SKM-1 treated with dmso at 0.1 percent for 144 hours (cell line): ENCODE results near the gene SNAPC4.

Source experiments
- DNase-seq: peaks from one replicate; lab custom pipeline; 2025; ENCODE audit not compliant: unreplicated experiment; lab: John Stamatoyannopoulos, UW

Gene SNAPC4

GRCh38 chr9:136372561-136373299, 27.2 kb downstream of the SNAPC4 start:
- DNase-seq = peak; percentile 90

DNA sequence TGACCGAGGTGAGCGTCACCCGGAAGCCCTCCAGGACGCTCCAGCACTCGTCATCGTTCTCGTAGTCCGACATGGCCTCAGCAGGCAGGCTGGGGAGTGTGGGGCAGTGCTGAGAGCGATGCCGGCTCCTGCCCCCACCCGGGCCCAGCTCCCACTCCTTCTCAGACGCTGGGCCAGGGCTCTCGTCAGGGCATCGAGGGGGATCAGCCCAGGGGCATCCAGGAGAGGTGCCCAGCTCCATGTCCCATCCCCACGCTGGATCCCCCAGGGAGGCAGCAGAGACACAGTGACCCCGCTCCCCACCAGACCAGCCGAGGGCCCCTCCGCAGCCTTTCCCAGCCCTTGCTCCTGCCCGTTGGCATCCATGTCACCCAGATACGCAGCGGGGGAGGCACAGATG, 28.0 kb downstream of the SNAPC4 start:
- no peak for DNase-seq

GRCh38 chr9:136371533-136371880, 28.5 kb downstream of the SNAPC4 start:
- no peak for DNase-seq

DNA sequence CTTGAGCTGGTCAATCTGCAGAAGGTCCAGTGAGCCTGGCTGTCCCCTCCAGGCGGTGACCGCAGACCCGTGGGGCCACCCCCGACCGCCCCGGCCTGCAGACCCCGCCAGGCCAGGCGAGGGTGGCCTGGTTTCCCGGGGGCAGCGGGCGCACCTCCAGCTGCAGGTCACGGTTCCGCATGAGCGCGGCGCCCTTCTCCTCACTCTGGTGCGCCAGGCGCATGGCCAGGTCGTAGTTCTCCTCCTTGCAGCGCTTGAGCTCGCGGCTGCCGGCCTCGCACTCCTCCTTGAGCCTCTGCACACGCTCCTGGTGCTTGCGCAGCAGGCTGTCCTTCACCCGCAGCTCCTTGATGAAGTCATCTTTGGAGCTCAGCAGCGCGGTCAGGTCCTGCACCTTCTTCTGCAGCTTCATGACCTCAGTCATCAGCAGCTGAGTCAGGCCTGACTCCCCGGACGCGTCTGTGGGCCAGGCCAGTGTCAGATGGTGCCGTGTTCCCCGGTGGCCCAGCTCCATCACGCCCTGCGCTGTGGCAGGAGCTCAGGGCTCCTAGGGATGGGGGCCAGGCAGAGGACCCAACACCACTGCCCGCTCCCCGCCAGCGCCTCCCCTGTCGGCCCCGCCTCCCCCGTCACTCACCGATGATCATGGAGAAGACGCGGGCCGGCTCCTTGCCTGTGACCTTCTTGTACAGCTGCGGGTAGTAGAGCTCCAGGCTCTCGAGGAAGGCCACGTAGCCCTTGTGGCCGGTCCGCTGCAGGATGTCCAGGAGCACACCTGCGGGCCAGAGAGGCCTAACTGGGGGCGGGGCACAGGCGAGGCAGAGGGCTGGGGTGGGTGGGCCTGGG, 29.1 kb downstream of the SNAPC4 start:
- DNase-seq = no peak

DNA sequence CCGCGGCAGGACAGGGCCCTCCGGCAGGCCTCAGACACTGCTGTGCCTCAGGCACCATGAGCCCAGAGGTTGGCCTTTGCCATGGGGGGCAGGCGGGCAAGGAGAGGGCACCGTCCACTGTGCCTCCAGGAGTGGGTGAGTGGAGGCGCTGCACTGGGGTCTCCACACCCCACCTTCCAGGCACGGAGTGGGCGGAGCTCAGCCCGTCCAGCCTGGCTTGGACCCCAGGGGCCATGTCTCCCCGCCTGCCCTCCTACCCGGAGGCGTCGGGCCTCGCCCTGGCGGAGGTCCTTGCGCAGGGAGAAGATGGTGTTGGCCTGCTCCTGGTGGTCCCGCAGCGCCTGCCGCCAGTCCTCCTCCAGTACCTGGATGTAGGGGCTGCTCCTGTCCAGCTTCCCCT, 29.9 kb downstream of the SNAPC4 start:
- no peak for DNase-seq

DNA sequence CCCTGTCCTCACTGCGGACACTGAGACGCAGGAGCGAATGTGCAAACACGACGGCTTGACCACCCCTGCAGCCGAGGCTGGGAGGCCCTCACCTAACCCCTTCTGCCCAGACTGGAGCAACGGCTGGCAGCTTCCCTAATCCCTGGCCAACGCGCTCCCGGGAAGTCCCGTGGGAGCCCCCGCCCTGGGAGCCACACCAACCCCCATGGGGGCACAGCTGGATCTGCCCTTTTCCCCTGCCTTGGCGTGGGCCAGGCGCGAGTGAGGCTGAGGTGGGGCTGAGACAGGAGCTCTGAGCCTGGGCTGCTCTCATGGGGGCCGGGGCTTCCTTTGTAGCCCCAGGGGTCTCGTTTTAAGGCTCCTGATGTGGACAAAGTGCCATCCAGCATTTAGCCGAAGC, 31.8 kb downstream of the SNAPC4 start:
- no peak for DNase-seq

DNA sequence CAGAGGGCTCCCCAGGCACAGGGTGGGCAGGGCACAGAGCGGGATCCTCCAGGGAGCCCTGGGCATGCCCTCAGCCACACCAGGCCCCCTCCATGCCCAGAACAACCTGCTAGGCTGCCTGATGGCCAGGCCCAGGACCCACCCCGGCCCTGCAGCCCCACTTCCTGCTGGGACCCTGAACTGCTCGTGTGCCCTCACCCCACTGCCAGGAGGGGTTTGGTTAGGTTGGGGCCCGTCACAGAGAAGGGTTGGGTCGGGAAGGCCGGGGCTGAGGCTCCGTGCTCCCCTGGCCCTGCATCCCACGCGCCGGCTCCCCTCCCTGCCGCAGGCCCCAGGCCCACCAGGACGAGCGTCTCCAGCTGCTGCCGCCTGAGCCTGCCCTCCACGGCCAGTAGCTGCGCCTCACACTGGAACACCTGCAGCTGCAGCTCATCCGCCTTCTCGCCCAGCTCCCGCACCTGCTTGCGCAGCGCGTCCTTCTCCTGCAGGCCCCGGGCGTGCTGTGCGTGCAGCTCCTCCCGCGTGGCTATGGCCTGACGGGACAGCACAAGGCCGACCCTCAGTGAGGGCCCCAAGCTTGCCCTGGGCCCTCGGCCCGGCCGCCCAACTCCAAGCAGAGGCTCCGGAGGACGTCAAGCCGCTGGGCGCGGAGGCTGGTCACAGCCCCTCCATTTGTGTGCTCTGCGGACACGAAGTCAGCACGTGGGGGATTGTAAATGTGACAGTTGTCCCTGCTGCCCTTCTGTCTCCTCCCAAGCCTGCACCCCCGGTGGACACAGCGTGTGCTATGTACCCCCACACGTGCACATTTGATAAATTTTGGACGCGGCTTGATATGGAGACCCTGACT, 32.4 kb downstream of the SNAPC4 start:
- DNase-seq = no peak

DNA sequence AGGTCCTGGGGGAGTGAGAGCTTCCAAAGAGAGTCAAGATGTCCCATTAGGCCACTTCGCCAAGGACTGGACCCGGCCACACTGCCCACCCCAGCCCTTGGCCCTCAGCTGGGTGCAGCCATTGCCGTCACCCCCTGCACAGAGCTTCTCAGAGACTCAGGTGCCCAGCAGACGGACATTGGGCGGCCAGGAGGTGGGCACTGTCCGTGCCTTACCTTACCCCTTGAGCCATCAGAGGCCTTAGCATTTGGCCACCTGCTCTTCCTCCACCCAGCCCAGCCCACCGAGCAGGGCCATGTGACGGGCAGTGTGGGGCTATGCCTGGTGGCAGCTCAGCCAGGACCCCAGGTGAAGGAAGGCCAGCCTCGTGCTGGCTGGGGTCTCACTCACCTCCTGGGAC, 33.1 kb downstream of the SNAPC4 start:
- no peak for DNase-seq

GRCh38 chr9:136365775-136366222, 34.2 kb downstream of the SNAPC4 start:
- DNase-seq = peak; percentile 15

DNA sequence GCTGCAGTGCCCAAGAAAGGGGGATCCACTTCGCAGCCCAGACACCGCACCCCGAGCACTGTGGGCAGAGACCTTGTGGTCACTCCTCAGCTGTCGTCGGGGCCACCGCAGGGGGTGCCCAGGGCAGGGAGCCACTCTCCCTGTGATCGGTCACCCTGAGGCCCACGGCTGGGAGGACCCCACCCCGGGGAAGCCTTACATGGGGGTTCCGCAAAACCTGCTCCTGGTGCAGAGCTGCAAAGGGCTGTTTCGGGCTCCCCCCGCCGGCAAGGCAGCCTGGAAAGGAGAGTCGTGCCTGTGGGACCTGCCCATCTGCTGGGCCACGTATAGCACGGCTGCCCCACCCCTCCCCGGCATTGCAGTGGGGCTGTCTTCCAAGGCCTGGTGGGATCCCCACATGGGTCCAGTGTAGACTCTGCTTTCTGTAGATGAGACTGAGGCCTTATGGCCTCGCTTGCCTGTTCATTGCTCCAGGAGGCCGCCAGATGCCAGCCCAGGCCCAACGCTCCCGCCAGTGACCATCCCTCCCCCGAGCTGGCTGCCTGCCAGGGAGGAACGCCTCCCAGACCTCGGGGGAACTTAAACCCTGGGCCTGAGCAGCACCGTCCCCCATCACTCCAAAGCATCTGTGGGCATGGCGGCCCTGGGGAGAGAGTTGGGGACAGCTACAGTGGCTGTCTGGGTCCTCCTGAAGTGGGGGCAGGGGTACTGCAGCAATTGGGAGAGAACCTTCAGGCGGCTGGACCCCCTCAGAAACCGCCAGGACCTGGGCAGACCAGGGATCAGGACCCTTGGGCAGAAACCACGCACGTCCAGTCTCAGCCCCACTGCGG, 34.8 kb downstream of the SNAPC4 start:
- DNase-seq = no peak

- no peak for DNase-seq
Observed at GRCh38 chr9:136363949-136364748, 35.8 kb downstream of the SNAPC4 start.

GRCh38 chr9:136363106-136363948, 36.6 kb downstream of the SNAPC4 start, which contains the start of gene DNLZ:
Gene DNLZ, minus strand, starts transcription at chr9:136363744. Its CDS starts 30 bp downstream, at chr9:136363714.
- DNase-seq = peak; percentile 82

- DNase-seq = no peak
Observed at GRCh38 chr9:136362450-136362784, 37.6 kb downstream of the SNAPC4 start.

DNA sequence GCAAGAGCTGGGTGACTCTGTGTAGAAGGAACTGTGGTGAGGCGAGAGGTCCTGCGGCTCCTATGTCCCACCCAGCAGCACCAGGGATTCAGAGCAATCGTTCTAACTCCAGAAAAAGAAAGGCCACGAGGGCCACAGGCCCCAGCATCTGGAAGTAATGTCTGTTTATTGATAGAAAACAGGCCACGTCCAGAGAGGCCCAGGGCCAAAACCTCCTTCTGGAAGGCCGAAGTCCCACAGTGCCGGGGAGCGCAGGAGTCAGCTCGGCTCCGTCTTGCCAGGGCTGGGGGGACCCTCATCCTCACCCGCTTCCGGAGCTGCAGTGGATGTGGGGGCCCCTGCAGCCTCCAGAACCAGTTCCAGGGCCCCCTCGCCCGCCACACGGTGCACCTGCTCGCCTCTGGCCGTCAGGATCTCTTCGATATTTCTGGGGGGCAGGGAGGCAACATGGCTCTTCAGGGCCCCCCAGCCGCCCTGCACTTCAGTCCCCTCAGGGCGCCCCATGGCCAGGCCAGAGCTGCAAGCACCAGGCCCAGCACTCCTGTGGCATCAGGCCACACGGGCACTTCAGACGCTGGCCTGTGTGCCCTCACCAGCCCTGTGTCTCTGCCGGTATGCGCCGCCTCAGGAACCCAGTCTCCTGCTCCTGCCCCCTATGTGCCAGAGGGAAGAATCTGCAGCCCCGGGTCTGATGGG, 38.1 kb downstream of the SNAPC4 start:
- DNase-seq = no peak

GRCh38 chr9:136361047-136361753, 38.8 kb downstream of the SNAPC4 start:
- DNase-seq = no peak

- DNase-seq = no peak
Observed at GRCh38 chr9:136359774-136360718, 39.9 kb downstream of the SNAPC4 start.

- no peak for DNase-seq
Observed at GRCh38 chr9:136358888-136359287, 41.1 kb downstream of the SNAPC4 start.
